ENCODE data around the gene GPR15. TPM values are rescaled to one million over a fixed set of nuclear protein-coding genes. Genes with fewer than 3 reads are reported as not detected.

Gene GPR15
- total and polyA plus RNA-seq, 4 donors = 0.12 to 1.2 (median 0.35) TPM

- H3K9me3 ChIP-seq (ENCODE audit: control insufficient read depth in 4 of 4, insufficient read depth in 3 of 4, low read length in 3 of 4) = no peaks in the 10 kb centered on the region
- H3K27me3 ChIP-seq (ENCODE audit: control insufficient read depth in 3 of 3, insufficient read depth in 3 of 3, low read length in 2 of 3) = no peaks in the 10 kb centered on the region
- no peak for ATAC-seq (ENCODE audit: insufficient read depth, low FRiP score)
- H3K4me3 ChIP-seq = no peak overlapping the region
- WGBS, 2 donors = 71 to 75% methylated on average over 7 of the region's 7 CpGs
- DNase-seq = no peak
- no peak overlapping the region for H3K9ac ChIP-seq (ENCODE audit: insufficient read depth in 1 of 2, low read length in 2 of 2)
- no peaks in the 10 kb centered on the region for H3K36me3 ChIP-seq (ENCODE audit: control insufficient read depth in 4 of 4, insufficient read depth in 4 of 4, low read length in 4 of 4)
- no peak overlapping the region for H3K27ac ChIP-seq (ENCODE audit: low read depth in 1 of 2, low read length in 1 of 2)
- TF ChIP-seq CTCF (IDR thresholded peaks at IDR 0.05; ENCODE audit: control extremely low read depth, extremely low read depth) = no peak
- no peaks in the 10 kb centered on the region for H3K4me1 ChIP-seq (ENCODE audit: control insufficient read depth in 5 of 5, insufficient read depth in 5 of 5, low read length in 5 of 5)
These were observed 32.7 kb downstream of the GPR15 start for GRCh38 chr3:98564282-98565005.

GRCh38 chr3:98565237-98565643 lies 33.5 kb downstream of the GPR15 start:
- H3K36me3 ChIP-seq (ENCODE audit: control insufficient read depth in 4 of 4, insufficient read depth in 4 of 4, low read length in 4 of 4) = no peaks in the 10 kb centered on the region
- no peaks in the 10 kb centered on the region for H3K27me3 ChIP-seq (ENCODE audit: control insufficient read depth in 3 of 3, insufficient read depth in 3 of 3, low read length in 2 of 3)
- no peak overlapping the region for H3K9ac ChIP-seq (ENCODE audit: insufficient read depth in 1 of 2, low read length in 2 of 2)
- WGBS, 2 donors = 42 to 68% methylated on average over 3 of the region's 3 CpGs
- ATAC-seq (ENCODE audit: insufficient read depth, low FRiP score) (no peak), DNase-seq (no peak)
- no peak for TF ChIP-seq CTCF (IDR thresholded peaks at IDR 0.05; ENCODE audit: control extremely low read depth, extremely low read depth)
- no peak overlapping the region for H3K27ac ChIP-seq (ENCODE audit: low read depth in 1 of 2, low read length in 1 of 2)
- H3K9me3 ChIP-seq (ENCODE audit: control insufficient read depth in 4 of 4, insufficient read depth in 3 of 4, low read length in 3 of 4) = no peaks in the 10 kb centered on the region
- H3K4me3 ChIP-seq = no peak overlapping the region
- no peaks in the 10 kb centered on the region for H3K4me1 ChIP-seq (ENCODE audit: control insufficient read depth in 5 of 5, insufficient read depth in 5 of 5, low read length in 5 of 5)

- DNase-seq (no peak), ATAC-seq (ENCODE audit: insufficient read depth, low FRiP score) (no peak)
- H3K4me3 ChIP-seq = no peak overlapping the region
- no peak for TF ChIP-seq CTCF (IDR thresholded peaks at IDR 0.05; ENCODE audit: control extremely low read depth, extremely low read depth)
- no peaks in the 10 kb centered on the region for H3K27me3 ChIP-seq (ENCODE audit: control insufficient read depth in 3 of 3, insufficient read depth in 3 of 3, low read length in 2 of 3)
- H3K9me3 ChIP-seq (ENCODE audit: control insufficient read depth in 4 of 4, insufficient read depth in 3 of 4, low read length in 3 of 4) = no peaks in the 10 kb centered on the region
- no peak overlapping the region for H3K9ac ChIP-seq (ENCODE audit: insufficient read depth in 1 of 2, low read length in 2 of 2)
- H3K36me3 ChIP-seq (ENCODE audit: control insufficient read depth in 4 of 4, insufficient read depth in 4 of 4, low read length in 4 of 4) = no peaks in the 10 kb centered on the region
- no peaks in the 10 kb centered on the region for H3K4me1 ChIP-seq (ENCODE audit: control insufficient read depth in 5 of 5, insufficient read depth in 5 of 5, low read length in 5 of 5)
- H3K27ac ChIP-seq (ENCODE audit: low read depth in 1 of 2, low read length in 1 of 2) = no peak overlapping the region
- WGBS, 2 donors = 68 to 82% methylated on average over 6 of the region's 6 CpGs
These were observed 34.1 kb downstream of the GPR15 start for GRCh38 chr3:98565843-98566242.
